ENCODE measurements around the gene KRTAP10-8. TPM values are rescaled to one million over a fixed set of nuclear protein-coding genes. Genes with fewer than 3 reads are reported as not detected.
A peak's percentile ranks its signal among the peaks of the same experiment; 100 is the strongest.

KRTAP10-8 gene
- total RNA-seq, 6 experiments from 2014 or later, result not detected

GRCh38 chr21:44602463-44602850 is 9.4 kb upstream of the KRTAP10-8 start:
- ATAC-seq, result no peak
- no peak overlapping the region for H3K4me3 ChIP-seq
- no CpG with 5 or more reads among the region's 21 CpGs for WGBS (ENCODE audit: insufficient coverage, low coverage, low lambda C conversion rate, missing lambda C conversion rate)
- intact Hi-C loops (cut with DNase I), result no loop called here
- no peaks in the 10 kb centered on the region for H3K4me1 ChIP-seq
- H3K27ac ChIP-seq, result no peak overlapping the region
- no peaks in the 10 kb centered on the region for H3K27me3 ChIP-seq
- no peaks in the 10 kb centered on the region for H3K36me3 ChIP-seq
- TF ChIP-seq POLR2A (IDR thresholded peaks at IDR 0.05), result no peak
- TF ChIP-seq CTCF (IDR thresholded peaks at IDR 0.05), result no peak
- DNase-seq, result no peak
- no peaks in the 10 kb centered on the region for H3K9me3 ChIP-seq

GRCh38 chr21:44603109-44603875 is 8.6 kb upstream of the KRTAP10-8 start:
- no peak overlapping the region for H3K4me3 ChIP-seq
- DNase-seq (no peak), ATAC-seq (peak in 1 of 4 donors; percentile 31)
- H3K4me1 ChIP-seq, result no peaks in the 10 kb centered on the region
- H3K9me3 ChIP-seq, result no peaks in the 10 kb centered on the region
- intact Hi-C loops (cut with DNase I), result no loop called here
- no peaks in the 10 kb centered on the region for H3K27me3 ChIP-seq
- no peak for TF ChIP-seq POLR2A (IDR thresholded peaks at IDR 0.05)
- no peak for TF ChIP-seq CTCF (IDR thresholded peaks at IDR 0.05)
- WGBS (ENCODE audit: insufficient coverage, low coverage, low lambda C conversion rate, missing lambda C conversion rate), result 35% methylated on average over 4 of the region's 17 CpGs
- H3K36me3 ChIP-seq, result no peaks in the 10 kb centered on the region
- H3K27ac ChIP-seq, result no peak overlapping the region

GRCh38 chr21:44603911-44604310 is 8.0 kb upstream of the KRTAP10-8 start:
- no peak for DNase-seq

GRCh38 chr21:44606495-44606894 is 5.4 kb upstream of the KRTAP10-8 start:
- Histone ChIP-seq H3K4me3 (no peak overlapping the region), H3K27me3 (no peaks in the 10 kb centered on the region), H3K36me3 (no peaks in the 10 kb centered on the region), H3K27ac (no peak overlapping the region), H3K9me3 (no peaks in the 10 kb centered on the region), H3K4me1 (no peaks in the 10 kb centered on the region)
- no peak for DNase-seq
- intact Hi-C loops (cut with DNase I), result no loop called here
- TF ChIP-seq POLR2A (IDR thresholded peaks at IDR 0.05) (no peak), CTCF (IDR thresholded peaks at IDR 0.05) (no peak)
- ATAC-seq, result no peak
- 47% methylated on average over 3 of the region's 4 CpGs for WGBS (ENCODE audit: insufficient coverage, low coverage, low lambda C conversion rate, missing lambda C conversion rate)

More at GRCh38 chr21:44603911-44604310, 8.0 kb upstream of the KRTAP10-8 start:
- Histone ChIP-seq H3K36me3 (no peaks in the 10 kb centered on the region), H3K4me3 (no peak overlapping the region), H3K4me1 (no peaks in the 10 kb centered on the region), H3K27me3 (no peaks in the 10 kb centered on the region), H3K27ac (no peak overlapping the region), H3K9me3 (no peaks in the 10 kb centered on the region)
- WGBS (ENCODE audit: insufficient coverage, low coverage, low lambda C conversion rate, missing lambda C conversion rate), result 33% methylated on average over 1 of the region's 8 CpGs
- intact Hi-C loops (cut with DNase I), result no loop called here
- ATAC-seq, result no peak
- TF ChIP-seq CTCF (IDR thresholded peaks at IDR 0.05), result no peak
- TF ChIP-seq POLR2A (IDR thresholded peaks at IDR 0.05), result no peak
